Mesendoderm (in vitro differentiated cells): ENCODE measurements around the gene THBD.

Source experiments
- DNase-seq: peaks from one replicate; pipeline ENCODE4 v3.0.0; 2013
- H2AK5ac ChIP-seq: 2 replicates; pipeline ENCODE4 v1.6.1; 2013; ENCODE audit warnings: low read length, inconsistent platforms
- H2BK120ac ChIP-seq: 2 replicates; pipeline ENCODE4 v1.6.1; 2013; ENCODE audit warnings: low read depth, mild to moderate bottlenecking, low read length, moderate library complexity, mixed read lengths
- H2BK15ac ChIP-seq: replicated peaks from 2 replicates; pipeline ENCODE4 v1.6.1; 2013; ENCODE audit warnings: low read depth, mild to moderate bottlenecking, moderate library complexity
- H2BK5ac ChIP-seq: 2 replicates; pipeline ENCODE4 v1.6.1; 2013; ENCODE audit warnings: low read length, inconsistent platforms
- H3K18ac ChIP-seq: 2 replicates; pipeline ENCODE4 v1.6.1; 2013; ENCODE audit warnings: mild to moderate bottlenecking, low read length, mixed read lengths
- H3K23ac ChIP-seq: one replicate; pipeline ENCODE4 v1.6.1; 2013; ENCODE audit warnings: low read length
- H3K27ac ChIP-seq: 2 replicates; pipeline ENCODE4 v1.5.1; 2013; ENCODE audit warnings: low read depth, mild to moderate bottlenecking, inconsistent platforms, low read length, moderate library complexity
- H3K27me3 ChIP-seq: 2 replicates; pipeline ENCODE4 v1.6.1; 2013; ENCODE audit warnings: low read length, control low read depth, mild to moderate bottlenecking, inconsistent platforms; ENCODE audit not compliant: insufficient read depth, poor library complexity
- H3K36me3 ChIP-seq: 2 replicates; pipeline ENCODE4 v1.6.1; 2013; ENCODE audit warnings: low read length, inconsistent platforms; ENCODE audit not compliant: control insufficient read depth, insufficient read depth
- H3K4ac ChIP-seq: one replicate; pipeline ENCODE4 v1.6.1; 2013; ENCODE audit warnings: low read depth, mild to moderate bottlenecking, low read length, moderate library complexity
- H3K4me1 ChIP-seq: 2 replicates; pipeline ENCODE4 v1.6.1; 2013; ENCODE audit warnings: low read depth, low read length, inconsistent platforms; ENCODE audit not compliant: control insufficient read depth
- H3K4me2 ChIP-seq: 2 replicates; pipeline ENCODE4 v1.6.1; 2013; ENCODE audit warnings: low read length
- H3K4me3 ChIP-seq: 2 replicates; pipeline ENCODE4 v1.5.1; 2013; ENCODE audit warnings: mild to moderate bottlenecking, low read length
- H3K56ac ChIP-seq: one replicate; pipeline ENCODE4 v1.6.1; 2013; ENCODE audit warnings: low read length
- H3K79me1 ChIP-seq: 2 replicates; pipeline ENCODE4 v1.6.1; 2013; ENCODE audit warnings: low read length, inconsistent platforms
- H3K79me2 ChIP-seq: 2 replicates; pipeline ENCODE4 v1.6.1; 2013; ENCODE audit warnings: mild to moderate bottlenecking, low read length; ENCODE audit not compliant: control insufficient read depth, insufficient read depth
- H3K9ac ChIP-seq: 2 replicates; pipeline ENCODE4 v1.6.1; 2013; ENCODE audit warnings: low read length, inconsistent platforms
- H4K5ac ChIP-seq: one replicate; pipeline ENCODE4 v1.6.1; 2013; ENCODE audit warnings: low read length
- H4K8ac ChIP-seq: one replicate; pipeline ENCODE4 v1.6.1; 2013; ENCODE audit warnings: low read depth, mild to moderate bottlenecking, control low read depth, low read length, moderate library complexity
- WGBS: extraction: QIAGEN DNeasy Blood & Tissue Kit; methylation state at CpG from one replicate; pipeline ENCODE4 v1.1.7; 2013; ENCODE audit warnings: low lambda C conversion rate, missing lambda C conversion rate; ENCODE audit not compliant: insufficient coverage; ENCODE audit errors: extremely low coverage; 5-methylcytosine and 5-hydroxymethylcytosine counted together

The THBD gene

DNA sequence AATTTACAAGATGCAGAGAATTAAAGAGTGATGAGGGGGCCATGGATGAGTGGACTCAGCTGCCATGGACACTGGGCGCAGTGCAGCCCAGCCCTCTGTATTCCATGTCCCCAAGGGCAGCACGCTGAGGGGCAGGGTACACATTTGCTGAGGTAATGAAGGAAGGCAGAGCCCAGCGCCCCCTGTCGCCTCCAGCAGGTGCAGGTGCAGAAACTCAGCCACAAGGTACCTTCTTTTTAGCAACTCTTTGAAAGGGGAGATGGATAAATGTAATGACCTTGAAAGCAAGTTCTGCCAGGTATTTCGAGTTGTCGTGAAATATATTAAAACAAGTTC, 29.5 kb upstream of the THBD start:
- no peak overlapping the region for H3K27ac ChIP-seq
- H3K4me1 ChIP-seq = no peaks in the 10 kb centered on the region
- no peak overlapping the region for H3K4me3 ChIP-seq
- no peak overlapping the region for H2BK5ac ChIP-seq
- no peak overlapping the region for H3K18ac ChIP-seq
- no peak overlapping the region for H4K8ac ChIP-seq
- no peaks in the 10 kb centered on the region for H3K79me2 ChIP-seq
- H3K79me1 ChIP-seq = no peaks in the 10 kb centered on the region
- no peak overlapping the region for H3K4ac ChIP-seq
- no peak overlapping the region for H3K56ac ChIP-seq
- no peak overlapping the region for H4K5ac ChIP-seq
- H2AK5ac ChIP-seq = no peak overlapping the region
- no peak overlapping the region for H2BK15ac ChIP-seq
- no peak overlapping the region for H3K9ac ChIP-seq
- no peak overlapping the region for H2BK120ac ChIP-seq
- no peaks in the 10 kb centered on the region for H3K36me3 ChIP-seq
- H3K27me3 ChIP-seq = no peaks in the 10 kb centered on the region
- no CpG with 5 or more reads among the region's 6 CpGs for WGBS
- H3K23ac ChIP-seq = no peak overlapping the region
- no peak overlapping the region for H3K4me2 ChIP-seq
- DNase-seq = peak; percentile 34

DNA sequence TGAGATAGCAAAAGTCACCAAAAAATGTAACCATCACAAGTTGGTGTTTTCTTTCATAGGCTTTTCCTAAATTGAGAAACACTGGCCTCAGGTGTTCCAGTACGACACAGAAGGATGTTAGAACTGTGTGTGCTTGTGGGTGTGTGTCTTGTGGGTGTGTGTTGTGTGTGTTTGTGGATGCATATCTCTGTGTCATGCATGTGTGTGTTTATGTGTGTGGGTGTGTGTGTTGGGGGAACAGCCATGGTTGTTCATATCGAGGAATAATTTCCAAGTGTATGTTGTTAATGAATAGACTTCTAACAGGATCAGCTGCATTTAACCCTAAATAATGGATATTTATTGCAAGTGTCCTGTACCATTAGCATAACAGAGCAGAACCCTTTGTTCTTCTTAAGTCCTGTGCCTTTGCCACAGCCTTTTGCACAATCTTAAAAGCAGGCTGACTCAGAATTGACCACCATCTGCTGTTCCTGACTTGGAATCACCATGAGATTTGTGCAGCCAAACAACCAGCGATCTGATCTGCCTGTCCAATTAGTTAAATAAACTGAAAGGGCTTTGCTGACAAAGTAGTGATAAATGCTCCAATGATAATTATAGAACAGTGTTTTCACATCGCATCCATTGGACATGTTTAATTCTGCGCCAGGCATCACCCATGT, 29.0 kb upstream of the THBD start:
- no peak overlapping the region for H3K27ac ChIP-seq
- WGBS = no CpG with 5 or more reads among the region's 5 CpGs

GRCh38 chr20:23077277-23077676, 27.8 kb upstream of the THBD start:
- Histone ChIP-seq H3K79me2 (no peaks in the 10 kb centered on the region), H2BK5ac (no peak overlapping the region), H2BK15ac (no peak overlapping the region), H2AK5ac (no peak overlapping the region), H3K56ac (no peak overlapping the region), H4K5ac (no peak overlapping the region), H3K4me1 (no peaks in the 10 kb centered on the region), H3K18ac (no peak overlapping the region), H3K4me3 (no peak overlapping the region), H3K4me2 (no peak overlapping the region), H4K8ac (no peak overlapping the region), H3K27ac (no peak overlapping the region), H3K27me3 (no peaks in the 10 kb centered on the region), H3K4ac (no peak overlapping the region), H2BK120ac (no peak overlapping the region), H3K23ac (no peak overlapping the region), H3K79me1 (no peaks in the 10 kb centered on the region), H3K9ac (no peak overlapping the region), H3K36me3 (no peaks in the 10 kb centered on the region)
- DNase-seq = no peak
- WGBS = no CpG with 5 or more reads among the region's 4 CpGs

More for the DNA sequence above, 29.0 kb upstream of the THBD start:
- H2BK120ac ChIP-seq = no peak overlapping the region
- H3K4me3 ChIP-seq = no peak overlapping the region
- no peaks in the 10 kb centered on the region for H3K36me3 ChIP-seq
- no peak overlapping the region for H4K5ac ChIP-seq
- H3K9ac ChIP-seq = no peak overlapping the region
- H3K79me2 ChIP-seq = no peaks in the 10 kb centered on the region
- no peak overlapping the region for H2BK15ac ChIP-seq
- no peaks in the 10 kb centered on the region for H3K79me1 ChIP-seq
- H3K4me1 ChIP-seq = no peaks in the 10 kb centered on the region
- no peak for DNase-seq
- H3K56ac ChIP-seq = no peak overlapping the region
- no peak overlapping the region for H3K4me2 ChIP-seq
- H2AK5ac ChIP-seq = no peak overlapping the region
- no peaks in the 10 kb centered on the region for H3K27me3 ChIP-seq
- H3K4ac ChIP-seq = no peak overlapping the region
- no peak overlapping the region for H3K23ac ChIP-seq
- H2BK5ac ChIP-seq = no peak overlapping the region
- H4K8ac ChIP-seq = no peak overlapping the region
- no peak overlapping the region for H3K18ac ChIP-seq

DNA sequence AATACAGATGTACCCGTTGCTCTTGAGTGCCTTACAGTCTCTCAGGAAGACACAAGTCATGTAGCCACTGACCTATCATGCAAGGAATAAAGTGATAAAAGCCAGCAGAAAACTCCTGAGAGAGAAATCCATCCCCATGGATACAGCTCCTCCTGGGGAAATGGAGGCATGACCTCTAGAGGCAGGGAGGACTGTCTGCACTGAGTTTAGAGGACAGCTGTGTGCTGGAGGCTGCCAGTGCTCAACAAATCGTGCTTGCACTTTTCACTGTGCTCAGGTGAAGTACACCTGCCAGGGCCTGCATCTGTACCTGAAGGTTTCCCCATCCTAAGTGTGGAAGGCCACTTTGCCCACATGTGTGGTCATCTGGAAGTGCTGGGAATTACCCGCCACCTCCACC, 24.6 kb upstream of the THBD start:
- H3K4me3 ChIP-seq = no peak overlapping the region
- H3K36me3 ChIP-seq = no peaks in the 10 kb centered on the region
- no peak for DNase-seq
- no peak overlapping the region for H4K5ac ChIP-seq
- no peaks in the 10 kb centered on the region for H3K79me1 ChIP-seq
- no peak overlapping the region for H2BK5ac ChIP-seq
- H3K4me1 ChIP-seq = no peaks in the 10 kb centered on the region
- no peaks in the 10 kb centered on the region for H3K79me2 ChIP-seq
- no peak overlapping the region for H3K4ac ChIP-seq
- H4K8ac ChIP-seq = no peak overlapping the region
- H3K27ac ChIP-seq = no peak overlapping the region
- no peaks in the 10 kb centered on the region for H3K27me3 ChIP-seq
- H3K18ac ChIP-seq = no peak overlapping the region
- no peak overlapping the region for H2BK120ac ChIP-seq
- no CpG with 5 or more reads among the region's 3 CpGs for WGBS
- H3K23ac ChIP-seq = no peak overlapping the region
- H2AK5ac ChIP-seq = no peak overlapping the region
- no peak overlapping the region for H3K9ac ChIP-seq
- no peak overlapping the region for H3K4me2 ChIP-seq
- no peak overlapping the region for H3K56ac ChIP-seq
- H2BK15ac ChIP-seq = no peak overlapping the region

DNA sequence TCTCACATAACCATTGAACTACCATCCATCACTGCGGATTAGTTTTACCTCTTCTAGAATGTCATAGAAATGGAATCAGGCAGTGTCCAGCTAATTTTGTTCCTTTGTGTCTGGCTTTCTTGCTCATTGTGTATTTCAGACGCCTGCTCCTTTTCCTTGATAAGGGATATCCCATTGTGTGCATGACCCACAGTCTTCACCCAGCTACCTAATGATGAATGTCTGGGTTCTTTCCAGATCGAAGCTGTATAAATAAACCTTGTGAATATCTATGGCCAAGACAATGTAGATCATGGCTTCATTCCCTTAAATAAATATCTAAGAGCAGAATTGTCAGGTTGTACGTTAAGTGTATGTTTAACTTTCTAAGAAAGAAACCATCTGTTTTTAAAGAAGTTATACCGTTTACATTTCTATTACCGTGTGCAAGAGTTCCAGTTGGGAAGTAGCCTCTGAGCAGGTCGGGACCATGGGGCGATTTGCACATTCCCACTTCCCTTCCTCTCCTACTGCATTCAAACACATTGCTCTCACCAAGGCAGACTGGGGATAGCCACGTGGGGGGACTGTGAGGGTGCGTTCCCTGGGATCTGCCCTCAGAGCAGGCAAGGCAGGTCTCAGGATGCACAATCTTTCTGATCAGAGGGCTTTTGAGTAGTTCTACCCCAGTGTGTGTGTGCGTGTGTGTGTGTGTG, 23.6 kb upstream of the THBD start:
- H3K4me2 ChIP-seq = no peak overlapping the region
- no peak overlapping the region for H4K5ac ChIP-seq
- H2BK15ac ChIP-seq = no peak overlapping the region
- H3K18ac ChIP-seq = no peak overlapping the region
- no peak overlapping the region for H4K8ac ChIP-seq
- no peak overlapping the region for H2BK120ac ChIP-seq
- H3K79me2 ChIP-seq = no peaks in the 10 kb centered on the region
- no peaks in the 10 kb centered on the region for H3K79me1 ChIP-seq
- no peak overlapping the region for H2BK5ac ChIP-seq
- no peaks in the 10 kb centered on the region for H3K27me3 ChIP-seq
- no peak overlapping the region for H2AK5ac ChIP-seq
- H3K9ac ChIP-seq = no peak overlapping the region
- no CpG with 5 or more reads among the region's 11 CpGs for WGBS
- DNase-seq = no peak
- H3K4ac ChIP-seq = no peak overlapping the region
- H3K4me1 ChIP-seq = no peaks in the 10 kb centered on the region
- no peak overlapping the region for H3K23ac ChIP-seq
- no peaks in the 10 kb centered on the region for H3K36me3 ChIP-seq
- H3K27ac ChIP-seq = no peak overlapping the region
- no peak overlapping the region for H3K56ac ChIP-seq
- H3K4me3 ChIP-seq = no peak overlapping the region

DNA sequence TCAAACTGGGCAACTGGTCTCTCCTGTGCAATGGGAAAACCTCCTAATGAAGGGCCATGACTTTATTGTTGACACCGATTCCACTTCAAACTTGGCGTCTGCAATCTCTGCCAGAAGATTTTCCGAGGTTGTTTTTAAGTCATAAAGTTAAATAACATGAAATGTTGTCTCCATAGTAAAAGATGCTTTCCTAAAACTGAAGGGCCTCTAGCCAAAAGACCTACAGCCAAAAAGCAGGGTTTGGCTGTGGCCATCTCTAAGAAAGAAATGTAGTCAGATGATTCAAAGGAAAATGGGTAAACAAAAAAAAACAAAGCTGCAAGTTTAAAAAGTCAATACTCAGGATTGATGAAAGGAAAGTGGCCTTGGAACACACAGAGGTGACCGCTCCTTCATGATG, 22.5 kb upstream of the THBD start:
- no peaks in the 10 kb centered on the region for H3K27me3 ChIP-seq

More for the DNA sequence above, 22.5 kb upstream of the THBD start:
- Histone ChIP-seq H3K4me2 (no peak overlapping the region), H3K79me1 (no peaks in the 10 kb centered on the region), H2BK15ac (no peak overlapping the region), H3K4ac (no peak overlapping the region), H3K79me2 (no peaks in the 10 kb centered on the region), H3K18ac (no peak overlapping the region), H3K4me1 (no peaks in the 10 kb centered on the region), H3K23ac (no peak overlapping the region), H2BK120ac (no peak overlapping the region), H3K9ac (no peak overlapping the region), H4K5ac (no peak overlapping the region), H2AK5ac (no peak overlapping the region), H3K56ac (no peak overlapping the region), H3K4me3 (no peak overlapping the region), H3K36me3 (no peaks in the 10 kb centered on the region), H2BK5ac (no peak overlapping the region), H4K8ac (no peak overlapping the region), H3K27ac (no peak overlapping the region)
- no CpG with 5 or more reads among the region's 4 CpGs for WGBS
- no peak for DNase-seq
